OCI-LY1 (cell line): ENCODE results near the gene ARL11.
A peak's percentile ranks its signal among the peaks of the same experiment; 100 is the strongest.
"Not testable (repeated sequence)": the region's sequence is repeated elsewhere in the genome, so short reads cannot be mapped to it uniquely, and the experiment has no call there.

Source experiments
- H2AFZ ChIP-seq: fragments of 200-600 bp; sonication (generic), shearing (Covaris generic); 2 replicates; pipeline ENCODE4 v1.6.0; 2014; ENCODE audit warnings: antibody characterized with exemption, mild to moderate bottlenecking, low read length
- H3F3A ChIP-seq: fragments of 200-600 bp; sonication (generic), shearing (Covaris generic); 2 replicates; pipeline ENCODE4 v1.6.0; 2014; ENCODE audit warnings: mild to moderate bottlenecking, antibody characterized with exemption, low read length, moderate library complexity; ENCODE audit not compliant: insufficient read depth
- H3K27ac ChIP-seq: fragments of 200-600 bp; sonication (generic); 2 replicates; pipeline ENCODE4 v1.5.1; 2014; ENCODE audit warnings: low read length, mixed run types, mild to moderate bottlenecking, low read depth; ENCODE audit not compliant: poor library complexity, severe bottlenecking
- H3K27me3 ChIP-seq: fragments of 200-600 bp; sonication (generic); 2 replicates; pipeline ENCODE4 v1.6.0; 2014; ENCODE audit warnings: antibody characterized with exemption, mild to moderate bottlenecking, low read length, moderate library complexity; ENCODE audit not compliant: insufficient read depth
- H3K36me3 ChIP-seq: fragments of 200-600 bp; sonication (generic); 2 replicates; pipeline ENCODE4 v1.6.1; 2014; ENCODE audit warnings: mild to moderate bottlenecking, antibody characterized with exemption, low read length, moderate library complexity, mixed read lengths; ENCODE audit not compliant: insufficient read depth
- H3K4me1 ChIP-seq: fragments of 200-600 bp; sonication (generic); 2 replicates; pipeline ENCODE4 v1.5.1; 2014; ENCODE audit warnings: mild to moderate bottlenecking, low read length, moderate library complexity; ENCODE audit not compliant: insufficient read depth, severe bottlenecking
- H3K4me2 ChIP-seq: fragments of 200-600 bp; sonication (generic), shearing (Covaris generic); 2 replicates; pipeline ENCODE4 v1.6.1; 2014; ENCODE audit warnings: low read length
- H3K4me3 ChIP-seq: fragments of 200-600 bp; sonication (generic); 2 replicates; pipeline ENCODE4 v1.5.1; 2014; ENCODE audit warnings: low read length, low read depth, mild to moderate bottlenecking, mixed read lengths; ENCODE audit not compliant: poor library complexity, severe bottlenecking
- H3K79me2 ChIP-seq: fragments of 200-600 bp; shearing (Covaris generic); 2 replicates; pipeline ENCODE4 v1.6.1; 2016; ENCODE audit warnings: mixed run types, low read length, mixed read lengths; ENCODE audit not compliant: insufficient read depth
- H3K9ac ChIP-seq: fragments of 200-600 bp; sonication (generic), shearing (Covaris generic); 2 replicates; pipeline ENCODE4 v1.6.1; 2014; ENCODE audit warnings: mild to moderate bottlenecking, low read length, mixed read lengths
- H3K9me2 ChIP-seq: fragments of 200-600 bp; sonication (generic), shearing (Covaris generic); 2 replicates; pipeline ENCODE4 v1.6.1; 2014; ENCODE audit warnings: low read depth, mild to moderate bottlenecking, low read length, mixed read lengths
- H3K9me3 ChIP-seq: fragments of 200-600 bp; shearing (Covaris generic); 2 replicates; pipeline ENCODE4 v1.6.1; 2014; ENCODE audit warnings: low read length, mixed read lengths
- H4K20me1 ChIP-seq: fragments of 200-600 bp; sonication (generic), shearing (Covaris generic); 2 replicates; pipeline ENCODE4 v1.6.0; 2016; ENCODE audit warnings: mild to moderate bottlenecking, low read length; ENCODE audit not compliant: insufficient read depth
- EZH2 ChIP-seq: fragments of 200-600 bp; sonication (generic), shearing (Covaris generic); IDR thresholded peaks from 2 replicates; pipeline ENCODE4 v1.8.0; 2017; ENCODE audit warnings: borderline replicate concordance, mixed run types, mild to moderate bottlenecking, antibody characterized with exemption, low read length, moderate library complexity, mixed read lengths
- TF ChIP-seq, protein P1 (sequence below): fragments of 200-600 bp; sonication (generic), shearing (Covaris generic); IDR thresholded peaks from 2 replicates; pipeline ENCODE4 v1.5.1; 2017; ENCODE audit warnings: mild to moderate bottlenecking, antibody characterized with exemption, low read length, moderate library complexity, mixed read lengths

The ARL11 gene

DNA sequence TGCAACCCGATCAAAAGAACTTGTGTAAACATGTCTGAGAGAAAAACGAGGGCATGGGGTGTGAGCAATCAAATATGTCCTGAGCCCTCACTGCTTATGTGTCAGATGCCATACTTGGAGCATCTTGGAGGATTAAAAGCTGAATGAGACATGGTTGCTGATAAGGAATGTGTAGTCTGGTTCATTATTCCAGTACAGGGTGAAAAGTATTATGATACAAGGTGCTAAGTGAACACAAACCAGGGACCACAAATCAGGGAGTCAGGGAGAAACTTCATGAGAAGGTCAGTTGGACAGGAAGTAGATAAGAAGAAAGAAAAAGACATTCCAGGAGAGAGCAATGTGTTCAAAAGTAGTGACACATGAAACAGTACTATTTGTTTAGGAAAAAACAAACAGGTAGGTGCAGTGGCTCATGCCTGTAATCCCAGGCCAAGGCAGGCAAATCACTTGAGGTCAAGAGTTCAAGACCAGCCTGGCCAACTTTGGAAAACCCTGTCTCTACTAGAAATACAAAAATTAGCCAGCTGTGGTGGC, 40.9 kb upstream of the ARL11 start:
- peaks cover 18% of the 10 kb centered on the region for H3K79me2 ChIP-seq
- peaks cover 11% of the 10 kb centered on the region; the same call in 1 of the 2 replicates for H3K36me3 ChIP-seq
- H3K9me2 ChIP-seq = no peaks in the 10 kb centered on the region
- TF ChIP-seq, protein P1, sequence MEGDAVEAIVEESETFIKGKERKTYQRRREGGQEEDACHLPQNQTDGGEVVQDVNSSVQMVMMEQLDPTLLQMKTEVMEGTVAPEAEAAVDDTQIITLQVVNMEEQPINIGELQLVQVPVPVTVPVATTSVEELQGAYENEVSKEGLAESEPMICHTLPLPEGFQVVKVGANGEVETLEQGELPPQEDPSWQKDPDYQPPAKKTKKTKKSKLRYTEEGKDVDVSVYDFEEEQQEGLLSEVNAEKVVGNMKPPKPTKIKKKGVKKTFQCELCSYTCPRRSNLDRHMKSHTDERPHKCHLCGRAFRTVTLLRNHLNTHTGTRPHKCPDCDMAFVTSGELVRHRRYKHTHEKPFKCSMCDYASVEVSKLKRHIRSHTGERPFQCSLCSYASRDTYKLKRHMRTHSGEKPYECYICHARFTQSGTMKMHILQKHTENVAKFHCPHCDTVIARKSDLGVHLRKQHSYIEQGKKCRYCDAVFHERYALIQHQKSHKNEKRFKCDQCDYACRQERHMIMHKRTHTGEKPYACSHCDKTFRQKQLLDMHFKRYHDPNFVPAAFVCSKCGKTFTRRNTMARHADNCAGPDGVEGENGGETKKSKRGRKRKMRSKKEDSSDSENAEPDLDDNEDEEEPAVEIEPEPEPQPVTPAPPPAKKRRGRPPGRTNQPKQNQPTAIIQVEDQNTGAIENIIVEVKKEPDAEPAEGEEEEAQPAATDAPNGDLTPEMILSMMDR = no peak
- TF ChIP-seq EZH2 = no peak
- peaks cover 19% of the 10 kb centered on the region for H3K4me1 ChIP-seq
- no peaks in the 10 kb centered on the region for H3K9me3 ChIP-seq
- no peaks in the 10 kb centered on the region for H3F3A ChIP-seq
- H4K20me1 ChIP-seq = no peaks in the 10 kb centered on the region
- no peak overlapping the region for H3K4me2 ChIP-seq
- H3K27me3 ChIP-seq = no peaks in the 10 kb centered on the region
- H3K4me3 ChIP-seq = no peak overlapping the region
- no peak overlapping the region for H3K9ac ChIP-seq
- H3K27ac ChIP-seq = peak overlapping the region; percentile 26
- no peak overlapping the region for H2AFZ ChIP-seq

DNA sequence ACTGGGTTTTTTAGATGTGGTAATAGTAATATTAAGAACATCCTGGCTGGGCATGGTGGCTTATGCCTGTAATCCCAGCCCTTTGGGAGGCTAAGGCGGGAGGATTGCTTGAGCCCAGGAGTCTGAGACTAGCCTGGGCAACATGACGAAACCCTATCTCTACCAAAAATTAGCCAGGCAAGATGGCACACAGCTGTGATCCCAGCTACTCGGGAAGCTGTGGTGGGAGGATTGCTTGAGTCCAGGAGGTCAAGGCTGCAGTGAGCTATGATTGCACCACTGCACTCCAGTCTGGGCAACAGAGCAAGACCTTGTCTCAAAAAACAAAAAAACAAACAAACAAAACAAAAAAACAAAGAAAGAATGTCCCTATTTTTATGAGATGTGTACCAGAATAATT, 37.6 kb upstream of the ARL11 start:
- H3K9ac ChIP-seq, H3K4me1 ChIP-seq, H3K27ac ChIP-seq, H3K4me3 ChIP-seq, H3K27me3 ChIP-seq, H4K20me1 ChIP-seq, H2AFZ ChIP-seq, H3K4me2 ChIP-seq, H3K36me3 ChIP-seq, H3K9me3 ChIP-seq, H3K79me2 ChIP-seq, H3K9me2 ChIP-seq, H3F3A ChIP-seq: not testable (repeated sequence)

- H3F3A ChIP-seq = not testable (repeated sequence)
Observed at GRCh38 chr13:49593876-49594275, 34.4 kb upstream of the ARL11 start.

GRCh38 chr13:49594576-49594975, 33.7 kb upstream of the ARL11 start:
- H2AFZ ChIP-seq = no peak overlapping the region
- H3K9me2 ChIP-seq = no peaks in the 10 kb centered on the region
- no peak for TF ChIP-seq EZH2
- TF ChIP-seq, protein P1 = no peak
- H3K4me1 ChIP-seq = peaks cover 6% of the 10 kb centered on the region
- H3F3A ChIP-seq = no peaks in the 10 kb centered on the region
- H3K27ac ChIP-seq = no peak overlapping the region
- H3K36me3 ChIP-seq = no peaks in the 10 kb centered on the region
- H3K9me3 ChIP-seq = no peaks in the 10 kb centered on the region
- no peak overlapping the region for H3K9ac ChIP-seq
- H3K4me3 ChIP-seq = no peak overlapping the region
- H3K79me2 ChIP-seq = no peaks in the 10 kb centered on the region
- H3K4me2 ChIP-seq = no peak overlapping the region
- no peaks in the 10 kb centered on the region for H3K27me3 ChIP-seq
- no peaks in the 10 kb centered on the region for H4K20me1 ChIP-seq

More at GRCh38 chr13:49593876-49594275, 34.4 kb upstream of the ARL11 start:
- not testable (repeated sequence) for H2AFZ ChIP-seq, H3K79me2 ChIP-seq, H3K4me2 ChIP-seq, H3K27me3 ChIP-seq, H3K27ac ChIP-seq, H3K36me3 ChIP-seq, H3K9me3 ChIP-seq, H3K4me3 ChIP-seq, H3K4me1 ChIP-seq, H4K20me1 ChIP-seq, H3K9me2 ChIP-seq, H3K9ac ChIP-seq
